ENCODE results near the gene RFX1.

GRCh38 chr19:14048443-14049153, 42.5 kb upstream of the RFX1 start:
- TF ChIP-seq CSDC2 (CRISPR knock-in tag; IDR thresholded peaks at IDR 0.05) (no peak), TSHZ2 (CRISPR knock-in tag; IDR thresholded peaks at IDR 0.05) (no peak), CREB5 (CRISPR knock-in tag; IDR thresholded peaks at IDR 0.05; ENCODE audit: low read depth) (no peak)

All from SK-N-SH treated with all-trans-retinoic acid at 6 μM for 48 hours (cell line).